Lower leg skin (tissue), 3 donors: ENCODE results near the gene UBE3D.

Experiments
- CTCF ChIP-seq, 3 donors: fragments of 450-650 bp; IDR thresholded peaks; one replicate each; pipeline ENCODE4 v1.5.1; 2016; ENCODE audit warnings: antibody characterized with exemption in 3 of 3, mild to moderate bottlenecking in 3 of 3, moderate library complexity in 2 of 3
- POLR2A ChIP-seq, 2 donors: fragments of 450-650 bp; IDR thresholded peaks; one replicate each; pipeline ENCODE4 v1.6.1; 2016 to 2017; ENCODE audit warnings: antibody characterized with exemption in 2 of 2, mild to moderate bottlenecking in 1 of 2, moderate library complexity in 1 of 2

GRCh38 chr6:83062225-83062624 is 3.4 kb downstream of the UBE3D start:
- TF ChIP-seq CTCF (IDR thresholded peaks at IDR 0.05) = no peak
- no peak for TF ChIP-seq POLR2A (IDR thresholded peaks at IDR 0.05)
